ENCODE measurements around the gene RSRP1. TPM values are rescaled to one million over a fixed set of nuclear protein-coding genes. Genes with fewer than 3 reads are reported as not detected.
A peak's percentile ranks its signal among the peaks of the same experiment; 100 is the strongest.
"Not testable (repeated sequence)": the region's sequence is repeated elsewhere in the genome, so short reads cannot be mapped to it uniquely, and the experiment has no call there.

Gene RSRP1
- total RNA-seq, 1 experiment from 2014 or later = 113 TPM

DNA sequence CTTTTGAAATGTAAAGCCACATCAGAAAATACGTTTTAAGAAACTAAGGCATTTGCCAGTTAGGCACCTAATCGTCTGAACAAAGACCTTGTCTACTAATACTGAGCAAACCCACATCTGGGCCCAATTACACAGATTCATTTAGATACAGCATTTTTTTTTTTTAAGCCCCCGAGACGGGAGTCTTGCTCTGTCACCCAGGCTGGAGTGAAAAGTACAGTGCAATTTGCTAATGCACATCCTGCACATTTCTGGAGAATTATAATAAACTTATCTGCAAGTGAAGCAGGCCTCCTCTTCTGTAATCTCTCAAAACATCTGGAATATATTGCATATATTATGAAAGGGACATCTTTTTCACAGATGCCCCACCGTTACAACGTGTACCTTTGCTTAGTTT lies 3.3 kb downstream of the RSRP1 start:
- H3K4me3 ChIP-seq = no peak overlapping the region
- H3K36me3 ChIP-seq (ENCODE audit: low read depth) = peaks cover 28% of the 10 kb centered on the region
- no peak for DNase-seq
- no TSS peak for BruUV-seq (replicated peaks)
- ChIA-PET CTCF (no interaction called here), POLR2A (ENCODE audit: unreplicated experiment) (no interaction called here)
- no peak overlapping the region for H3K4me2 ChIP-seq
- H3K9me2 ChIP-seq (ENCODE audit: insufficient read depth) = no peaks in the 10 kb centered on the region
- H3K27ac ChIP-seq = no peak overlapping the region
- TF ChIP-seq, protein P1, sequence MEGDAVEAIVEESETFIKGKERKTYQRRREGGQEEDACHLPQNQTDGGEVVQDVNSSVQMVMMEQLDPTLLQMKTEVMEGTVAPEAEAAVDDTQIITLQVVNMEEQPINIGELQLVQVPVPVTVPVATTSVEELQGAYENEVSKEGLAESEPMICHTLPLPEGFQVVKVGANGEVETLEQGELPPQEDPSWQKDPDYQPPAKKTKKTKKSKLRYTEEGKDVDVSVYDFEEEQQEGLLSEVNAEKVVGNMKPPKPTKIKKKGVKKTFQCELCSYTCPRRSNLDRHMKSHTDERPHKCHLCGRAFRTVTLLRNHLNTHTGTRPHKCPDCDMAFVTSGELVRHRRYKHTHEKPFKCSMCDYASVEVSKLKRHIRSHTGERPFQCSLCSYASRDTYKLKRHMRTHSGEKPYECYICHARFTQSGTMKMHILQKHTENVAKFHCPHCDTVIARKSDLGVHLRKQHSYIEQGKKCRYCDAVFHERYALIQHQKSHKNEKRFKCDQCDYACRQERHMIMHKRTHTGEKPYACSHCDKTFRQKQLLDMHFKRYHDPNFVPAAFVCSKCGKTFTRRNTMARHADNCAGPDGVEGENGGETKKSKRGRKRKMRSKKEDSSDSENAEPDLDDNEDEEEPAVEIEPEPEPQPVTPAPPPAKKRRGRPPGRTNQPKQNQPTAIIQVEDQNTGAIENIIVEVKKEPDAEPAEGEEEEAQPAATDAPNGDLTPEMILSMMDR (conservative IDR thresholded peaks at IDR 0.05) = no peak
- TF ChIP-seq EZH2 (IDR thresholded peaks at IDR 0.05; ENCODE audit: low read depth) = no peak
- no peak overlapping the region for H2AFZ ChIP-seq
- H4K20me1 ChIP-seq (ENCODE audit: insufficient read depth) = peaks cover 28% of the 10 kb centered on the region
- intact Hi-C loops (cut with micrococcal nuclease; ENCODE audit: unreplicated experiment) = loop anchor here (10.0 kb wide), 1 partner anchor 571 kb away; the partner anchor contains the start of gene MTFR1L
- peaks cover 36% of the 10 kb centered on the region for H3F3A ChIP-seq (ENCODE audit: insufficient read depth, low read depth)
- no peaks in the 10 kb centered on the region for H3K9me3 ChIP-seq (ENCODE audit: insufficient read depth, low read depth)
- H3K4me1 ChIP-seq (replicated peaks; ENCODE audit: insufficient read depth) = peaks cover 24% of the 10 kb centered on the region
- H3K79me2 ChIP-seq (ENCODE audit: low read depth) = peaks cover 30% of the 10 kb centered on the region
- no peaks in the 10 kb centered on the region for H3K27me3 ChIP-seq (ENCODE audit: insufficient read depth, low read depth)

- peak; percentile 77 to 95 for DNase-seq
- H4K20me1 ChIP-seq (ENCODE audit: insufficient read depth) = peaks cover 10% of the 10 kb centered on the region
- peaks cover 16% of the 10 kb centered on the region for H3K4me1 ChIP-seq (replicated peaks; ENCODE audit: insufficient read depth)
- H3K4me2 ChIP-seq = peak overlapping the region; percentile 92
- peak overlapping the region; percentile 86 for H2AFZ ChIP-seq
- H3F3A ChIP-seq (ENCODE audit: insufficient read depth, low read depth) = peaks cover 40% of the 10 kb centered on the region
- H3K9me2 ChIP-seq (ENCODE audit: insufficient read depth) = no peaks in the 10 kb centered on the region
- peak overlapping the region; percentile 85 for H3K4me3 ChIP-seq
- peaks cover 10% of the 10 kb centered on the region for H3K79me2 ChIP-seq (ENCODE audit: low read depth)
- intact Hi-C loops (cut with micrococcal nuclease; ENCODE audit: unreplicated experiment) = loop anchor here (10.0 kb wide), 1 partner anchor 575 kb away; the partner anchor contains the start of gene MTFR1L
- CTCF ChIA-PET = interaction anchor here (0.6 to 1.3 kb wide), 4 partner anchors 35 to 1910 kb away, joined by 3 read pairs; no protein-coding TSS in a partner anchor
- no peaks in the 10 kb centered on the region for H3K9me3 ChIP-seq (ENCODE audit: insufficient read depth, low read depth)
- peaks cover 19% of the 10 kb centered on the region for H3K36me3 ChIP-seq (ENCODE audit: low read depth)
- H3K27me3 ChIP-seq (ENCODE audit: insufficient read depth, low read depth) = no peaks in the 10 kb centered on the region
- BruUV-seq (replicated peaks) = no TSS peak
- TF ChIP-seq EZH2 (IDR thresholded peaks at IDR 0.05; ENCODE audit: low read depth) = no peak
- TF ChIP-seq, protein P1 (conservative IDR thresholded peaks at IDR 0.05) = peak; percentile 58
- H3K27ac ChIP-seq = peak overlapping the region; percentile 74
- POLR2A ChIA-PET (ENCODE audit: unreplicated experiment) = interaction anchor here (0.6 to 0.9 kb wide), 6 partner anchors 14 to 841 kb away, joined by 3 to 8 read pairs (median 4); no protein-coding TSS in a partner anchor
Measured at GRCh38 chr1:25239681-25240541, 7.3 kb downstream of the RSRP1 start.

DNA sequence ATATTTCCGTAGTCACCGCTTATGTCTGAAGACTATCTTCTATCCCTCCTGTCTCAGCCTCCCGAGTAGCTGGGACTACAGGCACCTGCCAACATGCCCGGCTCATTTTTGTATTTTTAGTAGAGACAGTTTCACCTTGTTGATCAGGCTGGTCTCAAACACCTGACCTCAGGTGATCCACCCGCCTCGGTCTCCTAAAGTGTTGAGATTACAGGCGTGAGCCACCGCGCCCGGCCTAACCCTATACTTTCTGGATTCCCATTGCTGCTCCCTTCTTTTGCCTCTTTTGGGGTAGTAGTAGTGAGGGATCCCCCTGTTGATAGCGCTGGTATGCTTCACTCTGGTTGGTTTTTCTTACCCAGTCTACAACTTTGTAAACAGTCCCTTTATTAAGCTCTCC lies 9.2 kb downstream of the RSRP1 start:
- no TSS peak for BruUV-seq (replicated peaks)
- DNase-seq = no peak
- peaks cover 5% of the 10 kb centered on the region for H3K36me3 ChIP-seq (ENCODE audit: low read depth)
- CTCF ChIA-PET = no interaction called here
- H3K9me2 ChIP-seq (ENCODE audit: insufficient read depth) = no peaks in the 10 kb centered on the region
- POLR2A ChIA-PET (ENCODE audit: unreplicated experiment) = no interaction called here
- H3K4me2 ChIP-seq = no peak overlapping the region
- peaks cover 17% of the 10 kb centered on the region for H3K4me1 ChIP-seq (replicated peaks; ENCODE audit: insufficient read depth)
- H3F3A ChIP-seq (ENCODE audit: insufficient read depth, low read depth) = peaks cover 26% of the 10 kb centered on the region
- no peak overlapping the region for H2AFZ ChIP-seq
- no peak for TF ChIP-seq EZH2 (IDR thresholded peaks at IDR 0.05; ENCODE audit: low read depth)
- TF ChIP-seq, protein P1 (conservative IDR thresholded peaks at IDR 0.05) = no peak
- H4K20me1 ChIP-seq (ENCODE audit: insufficient read depth) = no peaks in the 10 kb centered on the region; the same call in 1 of the 2 replicates
- H3K4me3 ChIP-seq = no peak overlapping the region
- H3K79me2 ChIP-seq (ENCODE audit: low read depth) = peaks cover 6% of the 10 kb centered on the region; the same call in 1 of the 2 replicates
- intact Hi-C loops (cut with micrococcal nuclease; ENCODE audit: unreplicated experiment) = no loop called here
- H3K9me3 ChIP-seq (ENCODE audit: insufficient read depth, low read depth) = no peaks in the 10 kb centered on the region
- H3K27me3 ChIP-seq (ENCODE audit: insufficient read depth, low read depth) = no peaks in the 10 kb centered on the region
- no peak overlapping the region for H3K27ac ChIP-seq

DNA sequence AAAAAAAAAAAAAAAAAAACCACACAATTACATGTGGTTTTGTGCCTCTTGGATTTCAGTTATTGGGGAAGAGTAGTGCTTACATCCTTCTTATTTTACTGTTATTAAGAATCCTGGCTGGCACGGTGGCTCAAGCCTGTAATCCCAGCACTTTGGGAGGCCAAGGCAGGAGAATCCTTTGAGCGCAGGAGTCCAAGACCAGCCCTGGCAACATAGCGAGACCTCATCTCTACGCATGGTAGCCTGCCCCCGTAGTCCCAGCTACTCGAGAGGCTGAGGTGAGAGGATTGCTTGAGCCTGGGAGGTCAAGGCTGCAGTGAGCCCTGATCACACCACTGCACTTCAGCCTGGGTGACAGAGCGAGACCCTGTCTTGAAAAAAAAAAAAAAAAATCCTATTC lies 11.0 kb downstream of the RSRP1 start:
- H3K4me2 ChIP-seq; CTCF ChIA-PET; H3K36me3 ChIP-seq (ENCODE audit: low read depth); H3K27ac ChIP-seq; intact Hi-C loops (cut with micrococcal nuclease; ENCODE audit: unreplicated experiment); H2AFZ ChIP-seq; DNase-seq; H3K9me2 ChIP-seq (ENCODE audit: insufficient read depth); H3K9me3 ChIP-seq (ENCODE audit: insufficient read depth, low read depth); H4K20me1 ChIP-seq (ENCODE audit: insufficient read depth); BruUV-seq (replicated peaks); H3K4me3 ChIP-seq; H3K27me3 ChIP-seq (ENCODE audit: insufficient read depth, low read depth); POLR2A ChIA-PET (ENCODE audit: unreplicated experiment): not testable (repeated sequence)
- H3K4me1 ChIP-seq (replicated peaks; ENCODE audit: insufficient read depth) = peaks cover 21% of the 10 kb centered on the region
- peaks cover 22% of the 10 kb centered on the region for H3K79me2 ChIP-seq (ENCODE audit: low read depth)
- H3F3A ChIP-seq (ENCODE audit: insufficient read depth, low read depth) = peaks cover 27% of the 10 kb centered on the region

DNA sequence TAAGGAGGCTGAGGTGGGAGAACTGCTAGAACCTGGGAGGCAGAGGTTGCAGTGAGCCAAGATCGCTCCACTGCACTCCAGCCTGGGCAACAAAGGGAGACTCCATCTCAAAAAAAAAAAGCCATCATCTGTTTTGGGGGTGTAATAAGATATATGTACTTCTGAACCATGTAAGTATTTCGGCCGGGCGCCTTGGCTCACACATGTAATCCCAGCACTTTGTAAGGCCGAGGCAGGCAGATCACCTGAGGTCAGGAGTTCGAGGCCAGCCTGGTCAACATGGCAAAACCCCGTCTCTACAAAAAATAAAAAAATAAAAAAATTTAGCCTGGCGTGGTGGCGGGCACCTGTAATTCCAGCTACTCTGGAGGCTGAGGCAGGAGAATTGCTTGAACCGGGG lies 11.8 kb downstream of the RSRP1 start:
- H4K20me1 ChIP-seq (ENCODE audit: insufficient read depth); H2AFZ ChIP-seq; H3K4me2 ChIP-seq; H3K36me3 ChIP-seq (ENCODE audit: low read depth); BruUV-seq (replicated peaks); H3K9me3 ChIP-seq (ENCODE audit: insufficient read depth, low read depth); H3K27ac ChIP-seq; H3K4me3 ChIP-seq; DNase-seq; intact Hi-C loops (cut with micrococcal nuclease; ENCODE audit: unreplicated experiment); H3K27me3 ChIP-seq (ENCODE audit: insufficient read depth, low read depth); POLR2A ChIA-PET (ENCODE audit: unreplicated experiment); H3K9me2 ChIP-seq (ENCODE audit: insufficient read depth); CTCF ChIA-PET: not testable (repeated sequence)
- H3K79me2 ChIP-seq (ENCODE audit: low read depth) = peaks cover 24% of the 10 kb centered on the region
- peaks cover 18% of the 10 kb centered on the region for H3K4me1 ChIP-seq (replicated peaks; ENCODE audit: insufficient read depth)
- H3F3A ChIP-seq (ENCODE audit: insufficient read depth, low read depth) = peaks cover 21% of the 10 kb centered on the region

Measured in PC-9 (cell line).